ENCODE measurements around the gene UBE2M. TPM values are rescaled to one million over a fixed set of nuclear protein-coding genes. Genes with fewer than 3 reads are reported as not detected.
A peak's percentile ranks its signal among the peaks of the same experiment; 100 is the strongest.

UBE2M gene
- total RNA-seq, 1 donor from 2014 or later: 80.4 TPM

- H3K9me3 Mint-ChIP-seq (ENCODE audit: low read depth): no peaks in the 10 kb centered on the region
- H3K27ac Mint-ChIP-seq: no peak overlapping the region
- TF ChIP-seq CTCF (IDR thresholded peaks at IDR 0.05; ENCODE audit: unreplicated experiment): no peak
- H3K36me3 Mint-ChIP-seq (ENCODE audit: insufficient read depth): peaks cover 26% of the 10 kb centered on the region
- H3K27me3 Mint-ChIP-seq: no peaks in the 10 kb centered on the region
- DNase-seq (ENCODE audit: low spot score, unreplicated experiment): no peak
- H3K4me1 Mint-ChIP-seq (ENCODE audit: low read depth): peaks cover 21% of the 10 kb centered on the region
- no peak overlapping the region for H3K4me3 Mint-ChIP-seq (ENCODE audit: low read depth)
Observed at GRCh38 chr19:58548859-58549663, 9.3 kb downstream of the UBE2M start.

GRCh38 chr19:58547323-58548312 lies 10.8 kb downstream of the UBE2M start:
- Mint-ChIP-seq H3K27ac (peak overlapping the region; percentile 20), H3K9me3 (ENCODE audit: low read depth) (no peaks in the 10 kb centered on the region), H3K4me1 (ENCODE audit: low read depth) (peaks cover 21% of the 10 kb centered on the region), H3K4me3 (ENCODE audit: low read depth) (no peak overlapping the region), H3K27me3 (peaks cover 6% of the 10 kb centered on the region), H3K36me3 (ENCODE audit: insufficient read depth) (peaks cover 22% of the 10 kb centered on the region)
- no peak for TF ChIP-seq CTCF (IDR thresholded peaks at IDR 0.05; ENCODE audit: unreplicated experiment)
- DNase-seq (ENCODE audit: low spot score, unreplicated experiment): no peak

- no peaks in the 10 kb centered on the region for H3K9me3 Mint-ChIP-seq (ENCODE audit: low read depth)
- H3K4me1 Mint-ChIP-seq (ENCODE audit: low read depth): peaks cover 21% of the 10 kb centered on the region
- DNase-seq (ENCODE audit: low spot score, unreplicated experiment): no peak
- H3K4me3 Mint-ChIP-seq (ENCODE audit: low read depth): peak overlapping the region; percentile 96
- H3K27ac Mint-ChIP-seq: peak overlapping the region; percentile 97
- no peak for TF ChIP-seq CTCF (IDR thresholded peaks at IDR 0.05; ENCODE audit: unreplicated experiment)
- H3K27me3 Mint-ChIP-seq: peaks cover 8% of the 10 kb centered on the region
- peaks cover 20% of the 10 kb centered on the region for H3K36me3 Mint-ChIP-seq (ENCODE audit: insufficient read depth)
Observed at GRCh38 chr19:58546019-58546530, 12.3 kb downstream of the UBE2M start.

- DNase-seq (ENCODE audit: low spot score, unreplicated experiment): no peak
- no peaks in the 10 kb centered on the region for H3K9me3 Mint-ChIP-seq (ENCODE audit: low read depth)
- H3K27me3 Mint-ChIP-seq: peaks cover 8% of the 10 kb centered on the region
- H3K27ac Mint-ChIP-seq: peak overlapping the region; percentile 97
- peak overlapping the region; percentile 96 for H3K4me3 Mint-ChIP-seq (ENCODE audit: low read depth)
- TF ChIP-seq CTCF (IDR thresholded peaks at IDR 0.05; ENCODE audit: unreplicated experiment): no peak
- peaks cover 18% of the 10 kb centered on the region for H3K36me3 Mint-ChIP-seq (ENCODE audit: insufficient read depth)
- peaks cover 21% of the 10 kb centered on the region for H3K4me1 Mint-ChIP-seq (ENCODE audit: low read depth)
Observed at GRCh38 chr19:58545286-58546018, 13.0 kb downstream of the UBE2M start.

All from progenitor cell of endocrine pancreas (in vitro differentiated cells).